Measurements from ENCODE around the gene CELSR2. TPM values are rescaled to one million over a fixed set of nuclear protein-coding genes. Genes with fewer than 3 reads are reported as not detected.

Gene CELSR2
- total and polyA plus RNA-seq, 2 of the 8 experiments (the other 6 are each of a cell fraction or from before 2014, with no cell fraction given), result 12.0 to 27.7 TPM

- no peak for TF ChIP-seq CTCF (IDR thresholded peaks at IDR 0.05; ENCODE audit: control extremely low read depth in 1 of 3, insufficient read depth in 1 of 3, low read depth in 1 of 3, low read length in 3 of 3)
Observed at GRCh38 chr1:109281680-109282496, 32.5 kb downstream of the CELSR2 start (continued).

Data from H1 (cell line).